A549 (cell line): ENCODE measurements around the gene MUC5AC. TPM values are rescaled to one million over a fixed set of nuclear protein-coding genes. Genes with fewer than 3 reads are reported as not detected.

ENCODE experiments used
- ATAC-seq, 2 experiments: fragments of 200-7000 bp in 1 of 2; fragments of >200 bp in 1 of 2; cut with Nextera tagmentation in 1 of 2; cut with Tn5 transposase in 1 of 2; 3 replicates each; pipeline versions ENCODE4 v1.8.0 to v1.9.1; 2018 to 2020; ENCODE audit warnings: mild to moderate bottlenecking in 1 of 2, moderate library complexity in 1 of 2
- CTCF ChIA-PET: fragments of 300-600 bp; sonication (Branson Sonifier 250); formaldehyde crosslinking; extraction: SDS; loops from one replicate; lab custom pipeline; 2021; ENCODE audit warnings: antibody characterized with exemption, inconsistent platforms; lab: Yijun Ruan, JAX
- POLR2A ChIA-PET: fragments of 350-600 bp; formaldehyde crosslinking; extraction: SDS; loops from one replicate; lab custom pipeline; 2021; ENCODE audit warnings: antibody characterized with exemption, inconsistent platforms; lab: Yijun Ruan, JAX
- DNase-seq, 2 experiments: peaks; one replicate each; pipeline versions ENCODE4 v3.0.0 to v3.0.0-alpha.2; 2011 to 2016; ENCODE audit warnings: low read depth in 1 of 2, low spot score in 1 of 2
- FAIRE-seq: peaks from 2 replicates; lab custom pipeline; 2011; peaks lifted over from hg19 to GRCh38; lab: Jason Lieb, UNC
- H3K27ac ChIP-seq, 2 experiments: fragments of >200 bp; sonication (Bioruptor Twin); formaldehyde crosslinking; 3 replicates each; pipeline ENCODE4 v1.5.1; 2016 to 2017
- H3K4me1 ChIP-seq: fragments of >200 bp; sonication (Bioruptor Twin); formaldehyde crosslinking; 3 replicates; pipeline ENCODE4 v1.6.1; 2016
- H3K4me2 ChIP-seq: fragments of >200 bp; sonication (Bioruptor Twin); formaldehyde crosslinking; 3 replicates; pipeline ENCODE4 v1.6.1; 2016
- H3K4me3 ChIP-seq: fragments of >200 bp; sonication (Bioruptor Twin); formaldehyde crosslinking; 3 replicates; pipeline ENCODE4 v1.5.1; 2016
- H3K9me3 ChIP-seq: fragments of >200 bp; sonication (Bioruptor Twin); formaldehyde crosslinking; 3 replicates; pipeline ENCODE4 v1.6.1; 2016
- ATOH8 ChIP-seq: fragments of 250-450 bp; sonication (Bioruptor Pico); IDR thresholded peaks from 2 replicates; pipeline ENCODE4 v1.5.0; 2020; ENCODE audit warnings: low read depth, mild to moderate bottlenecking, moderate library complexity
- BCL3 ChIP-seq: fragments of >200 bp; sonication (Bioruptor Twin); formaldehyde crosslinking; IDR thresholded peaks from 3 replicates; pipeline ENCODE4 v1.6.1; 2016
- BHLHE40 ChIP-seq: IDR thresholded peaks from 2 replicates; pipeline ENCODE4 v1.6.1; 2012; ENCODE audit warnings: low read depth, low read length, inconsistent platforms
- CBX2 ChIP-seq: fragments of 200-600 bp; sonication (generic); IDR thresholded peaks from 2 replicates; pipeline ENCODE4 v1.6.1; 2016; ENCODE audit warnings: low read depth, mild to moderate bottlenecking, borderline replicate concordance
- CBX8 ChIP-seq: fragments of 200-600 bp; sonication (generic); IDR thresholded peaks from 2 replicates; pipeline ENCODE4 v1.6.1; 2016
- CHD4 ChIP-seq: fragments of 200-600 bp; sonication (generic); IDR thresholded peaks from 2 replicates; pipeline ENCODE4 v1.6.1; 2016; ENCODE audit warnings: antibody characterized with exemption, mild to moderate bottlenecking, borderline replicate concordance
- CTCF ChIP-seq: fragments of >200 bp; sonication (Bioruptor Twin); formaldehyde crosslinking; IDR thresholded peaks from 3 replicates; pipeline ENCODE4 v1.5.1; 2016
- E2F6 ChIP-seq: IDR thresholded peaks from 2 replicates; pipeline ENCODE4 v1.6.1; 2012; ENCODE audit warnings: low read depth, borderline replicate concordance
- EP300 ChIP-seq, 2 experiments: fragments of >200 bp; sonication (Bioruptor Twin); formaldehyde crosslinking; IDR thresholded peaks; 2 replicates in 1 of 2; 3 replicates in 1 of 2; pipeline ENCODE4 v1.6.1; 2016 to 2017
- GATA3 ChIP-seq: IDR thresholded peaks from 2 replicates; pipeline ENCODE4 v1.6.1; 2012; ENCODE audit warnings: borderline replicate concordance
- JUN ChIP-seq, 2 experiments: fragments of >200 bp; sonication (Bioruptor Twin); formaldehyde crosslinking; IDR thresholded peaks; 2 replicates in 1 of 2; 3 replicates in 1 of 2; pipeline ENCODE4 v1.6.1; 2016 to 2017
- KDM1A ChIP-seq: fragments of 200-600 bp; sonication (generic); IDR thresholded peaks from 2 replicates; pipeline ENCODE4 v1.6.1; 2016; ENCODE audit warnings: low read depth, mild to moderate bottlenecking
- KDM5A ChIP-seq: fragments of 200-600 bp; sonication (generic); IDR thresholded peaks from 2 replicates; pipeline ENCODE4 v1.6.1; 2016; ENCODE audit warnings: antibody characterized with exemption, mild to moderate bottlenecking
- MAFK ChIP-seq: fragments of 450-650 bp; IDR thresholded peaks from 2 replicates; pipeline ENCODE4 v1.6.1; 2014; ENCODE audit not compliant: partially characterized antibody
- MAX ChIP-seq: IDR thresholded peaks from 2 replicates; pipeline ENCODE4 v1.6.1; 2012
- MAZ ChIP-seq: fragments of 150-350 bp; IDR thresholded peaks from 2 replicates; pipeline ENCODE4 v1.6.1; 2014; ENCODE audit warnings: antibody characterized with exemption, low read depth, low read length, borderline replicate concordance
- MYC ChIP-seq: IDR thresholded peaks from 2 replicates; pipeline ENCODE4 v1.6.1; 2012; ENCODE audit warnings: mild to moderate bottlenecking, inconsistent platforms, low read length, improper control_type of control experiment, borderline replicate concordance
- RAD21 ChIP-seq, 2 experiments: fragments of >200 bp in 1 of 2; sonication (Bioruptor Twin) in 1 of 2; formaldehyde crosslinking in 1 of 2; IDR thresholded peaks in 1 of 2; conservative IDR thresholded peaks in 1 of 2; 2 replicates in 1 of 2; 3 replicates in 1 of 2; pipeline ENCODE4 v1.6.1; 2012 to 2018; ENCODE audit warnings: inconsistent platforms in 1 of 2
- RCOR1 ChIP-seq: fragments of 150-350 bp; IDR thresholded peaks from 2 replicates; pipeline ENCODE4 v1.6.1; 2014; ENCODE audit warnings: antibody characterized with exemption, low read length, low read depth
- RFX5 ChIP-seq: fragments of 450-650 bp; IDR thresholded peaks from 2 replicates; pipeline ENCODE4 v1.7.1; 2014; ENCODE audit warnings: antibody characterized with exemption, mild to moderate bottlenecking, moderate library complexity
- RNF2 ChIP-seq: fragments of 200-600 bp; sonication (generic); IDR thresholded peaks from 2 replicates; pipeline ENCODE4 v1.6.1; 2016; ENCODE audit warnings: low read depth, mild to moderate bottlenecking, antibody characterized with exemption, moderate library complexity, borderline replicate concordance
- SMC3 ChIP-seq: fragments of >200 bp; sonication (Bioruptor Twin); formaldehyde crosslinking; IDR thresholded peaks from 3 replicates; pipeline ENCODE4 v1.6.1; 2018; ENCODE audit warnings: inconsistent platforms
- SREBF2 ChIP-seq: fragments of 450-650 bp; IDR thresholded peaks from 2 replicates; pipeline ENCODE4 v1.6.1; 2014; ENCODE audit warnings: mild to moderate bottlenecking, moderate library complexity
- TP53 ChIP-seq: fragments of 250-450 bp; sonication (Bioruptor Pico); IDR thresholded peaks from 2 replicates; pipeline ENCODE4 v1.5.0; 2021; ENCODE audit warnings: mild to moderate bottlenecking, moderate library complexity
- ZSCAN20 ChIP-seq: fragments of 250-450 bp; sonication (Bioruptor Pico); IDR thresholded peaks from 2 replicates; pipeline ENCODE4 v1.8.0; 2022; ENCODE audit warnings: mild to moderate bottlenecking, moderate library complexity
- WGBS: methylation state at CpG from one replicate; pipeline ENCODE4 v1.1.6; 2017; ENCODE audit errors: missing lambda C conversion rate; 5-methylcytosine and 5-hydroxymethylcytosine counted together
- polyA plus RNA-seq, 4 experiments: library from polyadenylated mRNA; depleted of rRNA in 3 of 4; stranded (reverse); fragments of >200 nt; fragmentation: RNase III in 1 of 4; extraction: RNeasy Plus Mini Kit Qiagen cat#74134 plus additional on column Dnase treatment in 1 of 4; gene quantifications; 2 replicates in 3 of 4; 3 replicates in 1 of 4; pipeline ENCODE4 v1.2.3, GENCODE V29; 2011 to 2017

Gene MUC5AC
- polyA plus RNA-seq, 2 of the 4 experiments (the other 2 are of a cell fraction) = 0.18 to 7.4 TPM

GRCh38 chr11:1122664-1123002 is 35.1 kb upstream of the MUC5AC start:
- ChIA-PET CTCF (interaction anchor here (0.6 to 2.0 kb wide), 3 partner anchors 9 to 454 kb away, joined by 3 to 5 read pairs (median 3); no protein-coding TSS in a partner anchor), POLR2A (no interaction called here)
- Histone ChIP-seq H3K27ac (peak overlapping the region in 1 of 2 experiments; percentile 34; a peak in 5 of 6 replicates), H3K4me3 (no peak overlapping the region), H3K4me2 (no peak overlapping the region), H3K9me3 (no peaks in the 10 kb centered on the region), H3K4me1 (peaks cover 6% of the 10 kb centered on the region; the same call in 1 of the 3 replicates)
- DNase-seq (no peak), FAIRE-seq (no peak), ATAC-seq (no peak)
- TF ChIP-seq RAD21 (conservative IDR thresholded peaks at IDR 0.05 in 1 of 2, IDR thresholded peaks at IDR 0.05 in 1 of 2) = no peak
- no peak for TF ChIP-seq MAX
- no peak for TF ChIP-seq RFX5
- TF ChIP-seq CBX2 = no peak
- TF ChIP-seq GATA3 = no peak
- TF ChIP-seq KDM1A = no peak
- TF ChIP-seq BHLHE40 = no peak
- TF ChIP-seq JUN (IDR thresholded peaks at IDR 0.05) = no peak
- no peak for TF ChIP-seq MAZ
- TF ChIP-seq CHD4 = no peak
- no peak for TF ChIP-seq E2F6
- no peak for TF ChIP-seq SMC3
- no peak for TF ChIP-seq MAFK
- TF ChIP-seq RNF2 = no peak
- WGBS = 94% methylated on average over 5 of the region's 7 CpGs

GRCh38 chr11:1123970-1124369 is 33.8 kb upstream of the MUC5AC start:
- DNase-seq = no peak
- Histone ChIP-seq H3K4me2 (no peak overlapping the region), H3K27ac (no peak overlapping the region), H3K9me3 (no peaks in the 10 kb centered on the region), H3K4me3 (no peak overlapping the region), H3K4me1 (peaks cover 6% of the 10 kb centered on the region; the same call in 1 of the 3 replicates)
- no peak for FAIRE-seq
- ChIA-PET POLR2A (no interaction called here), CTCF (interaction anchor here (2.0 kb wide), 1 partner anchor 10 kb away, joined by 5 read pairs; no protein-coding TSS in a partner anchor)
- WGBS = no CpG with 5 or more reads among the region's 1 CpG
- TF ChIP-seq MAZ (no peak), EP300 (IDR thresholded peaks at IDR 0.05) (no peak), KDM1A (no peak), SREBF2 (no peak), BCL3 (no peak), RNF2 (no peak), ATOH8 (CRISPR knock-in tag) (no peak), MYC (no peak), CBX8 (no peak), KDM5A (no peak), ZSCAN20 (CRISPR knock-in tag) (no peak), CBX2 (no peak), RCOR1 (no peak), CTCF (no peak), JUN (IDR thresholded peaks at IDR 0.05) (no peak), TP53 (CRISPR knock-in tag) (no peak), RAD21 (conservative IDR thresholded peaks at IDR 0.05 in 1 of 2, IDR thresholded peaks at IDR 0.05 in 1 of 2) (no peak)
- no peak for ATAC-seq
